ENCODE data around the gene CUL4B.
"Not testable (repeated sequence)": the region's sequence is repeated elsewhere in the genome, so short reads cannot be mapped to it uniquely, and the experiment has no call there.

CUL4B gene

GRCh38 chrX:120522820-120523219, 37.9 kb downstream of the CUL4B start:
- no peak for DNase-seq

- DNase-seq = no peak
Observed at GRCh38 chrX:120517936-120518335, 42.8 kb downstream of the CUL4B start.

- DNase-seq = peak in 3 of 4 experiments; percentile 15 to 37 (median 17)
Observed at GRCh38 chrX:120514236-120514635, 46.5 kb downstream of the CUL4B start.

GRCh38 chrX:120512627-120513026, 48.1 kb downstream of the CUL4B start:
- no peak for DNase-seq

- no peak for DNase-seq
Observed at GRCh38 chrX:120512222-120512621, 48.5 kb downstream of the CUL4B start.

GRCh38 chrX:120504569-120504968, 56.2 kb downstream of the CUL4B start:
- no peak for DNase-seq

- peak in 3 of 4 experiments; percentile 4 to 54 (median 19) for DNase-seq
Observed at GRCh38 chrX:120499301-120500072, 61.3 kb downstream of the CUL4B start.

GRCh38 chrX:120490119-120490518, 70.6 kb downstream of the CUL4B start:
- not testable (repeated sequence) for DNase-seq

- DNase-seq = no peak
Observed at GRCh38 chrX:120486786-120487185, 74.0 kb downstream of the CUL4B start.

- DNase-seq = peak; percentile 72 to 86 (median 84)
Observed at GRCh38 chrX:120485638-120486520, 74.9 kb downstream of the CUL4B start.

- DNase-seq = peak in 1 of 4 experiments; percentile 10
Observed at GRCh38 chrX:120485315-120485637, 75.5 kb downstream of the CUL4B start.

- DNase-seq = no peak
Observed at GRCh38 chrX:120477453-120477852, 83.3 kb downstream of the CUL4B start.

- no peak for DNase-seq
Observed at GRCh38 chrX:120476714-120477113, 84.0 kb downstream of the CUL4B start.

GRCh38 chrX:120475447-120475846, 85.3 kb downstream of the CUL4B start:
- DNase-seq = peak in 2 of 4 experiments; percentile 28 to 45
